ENCODE results near the gene DACT2.

GRCh38 chr6:168290095-168290494, 29.5 kb downstream of the DACT2 start:
- TF ChIP-seq ZFX (IDR thresholded peaks at IDR 0.05; ENCODE audit: borderline replicate concordance) (no peak), CTCF (IDR thresholded peaks at IDR 0.05) (no peak)
